SK-N-MC (cell line): Measurements from ENCODE around the gene SENP2.
"Not testable (repeated sequence)": the region's sequence is repeated elsewhere in the genome, so short reads cannot be mapped to it uniquely, and the experiment has no call there.

Source experiments
- EZH2 ChIP-seq: fragments of 200-600 bp; sonication (generic); IDR thresholded peaks from one replicate; pipeline ENCODE4 v1.6.1; 2017; ENCODE audit warnings: antibody characterized with exemption
- POLR2AphosphoS5 ChIP-seq: IDR thresholded peaks from 2 replicates; pipeline ENCODE4 v1.6.1; 2012; ENCODE audit warnings: mild to moderate bottlenecking, low read depth, low read length, borderline replicate concordance

DNA sequence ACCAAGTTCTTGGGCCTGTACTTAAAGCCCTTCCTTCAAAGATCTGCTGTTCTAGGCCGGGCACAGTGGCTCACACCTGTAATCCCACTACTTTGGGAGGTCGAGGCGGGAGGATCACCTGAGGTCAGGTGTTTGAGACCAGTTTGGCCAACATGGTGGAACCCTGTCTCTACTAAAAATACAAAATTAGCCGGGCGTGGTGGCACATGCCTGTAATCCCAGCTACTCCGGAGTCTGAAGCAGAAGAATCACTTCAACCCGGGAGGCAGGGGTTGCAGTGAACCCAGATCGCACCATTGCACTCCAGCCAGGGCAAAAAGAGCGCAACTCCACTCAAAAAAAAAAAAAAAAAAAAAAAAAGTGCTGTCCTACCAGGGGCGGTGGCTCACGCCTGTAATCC, 52.6 kb downstream of the SENP2 start:
- not testable (repeated sequence) for TF ChIP-seq EZH2, POLR2AphosphoS5
